Keratinocyte (primary cell): ENCODE data around the gene RNU5D-1.

ENCODE experiments used
- CTCF ChIP-seq, 3 experiments: IDR thresholded peaks in 1 of 3; conservative IDR thresholded peaks in 1 of 3; optimal IDR thresholded peaks in 1 of 3; 2 replicates in 2 of 3; 3 replicates in 1 of 3; pipeline versions ENCODE3 to v1.5.1; 2011; ENCODE audit warnings: low read length in 3 of 3, mild to moderate bottlenecking in 3 of 3, moderate library complexity in 2 of 3, control low read depth in 1 of 3, inconsistent platforms in 1 of 3; ENCODE audit not compliant: insufficient read depth in 2 of 3; ENCODE audit errors: extremely low read depth in 1 of 3
- EZH2 ChIP-seq: IDR thresholded peaks from one replicate; pipeline ENCODE4 v1.6.1; 2012; ENCODE audit warnings: inconsistent platforms, mild to moderate bottlenecking, low read length, moderate library complexity

GRCh38 chr1:44757420-44757819, 26.4 kb upstream of the RNU5D-1 start:
- TF ChIP-seq CTCF (optimal IDR thresholded peaks at IDR 0.05 in 1 of 3, IDR thresholded peaks at IDR 0.05 in 1 of 3, conservative IDR thresholded peaks at IDR 0.05 in 1 of 3; ENCODE audit: extremely low read depth in 1 of 3, insufficient read depth in 2 of 3, low read length in 3 of 3) (no peak), EZH2 (no peak)
